SK-N-SH (cell line): Measurements from ENCODE around the gene DROSHA. TPM values are rescaled to one million over a fixed set of nuclear protein-coding genes. Genes with fewer than 3 reads are reported as not detected.

Source experiments
- CTCF ChIA-PET: fragments of 300-600, 350-600 bp; formaldehyde crosslinking; extraction: SDS; loops from one replicate; lab custom pipeline; 2021; lab: Yijun Ruan, JAX
- POLR2A ChIA-PET: fragments of 350-600 bp; sonication (Branson Sonifier 250); formaldehyde crosslinking; extraction: SDS; loops from one replicate; lab custom pipeline; 2020; ENCODE audit warnings: antibody characterized with exemption, inconsistent platforms; lab: Yijun Ruan, JAX
- DNase-seq: peaks from one replicate; pipeline ENCODE4 v3.0.0; 2012
- H2AFZ ChIP-seq: fragments of 200-600 bp; sonication (generic); 2 replicates; pipeline ENCODE4 v1.8.1; 2016; ENCODE audit warnings: antibody characterized with exemption, mild to moderate bottlenecking, low read depth
- H3F3A ChIP-seq: fragments of 200-600 bp; sonication (generic); replicated peaks from 2 replicates; pipeline ENCODE3; 2016; ENCODE audit warnings: antibody characterized with exemption, mild to moderate bottlenecking; ENCODE audit not compliant: insufficient read depth
- H3K27ac ChIP-seq, 2 experiments: fragments of 200-500 bp in 1 of 2; fragments of 200-600 bp in 1 of 2; sonication (Bioruptor generic) in 1 of 2; sonication (generic), shearing (Covaris generic) in 1 of 2; 2 replicates each; pipeline versions ENCODE4 v1.5.1 to v1.6.1; 2014 to 2016; ENCODE audit warnings: low read depth in 2 of 2, inconsistent platforms in 1 of 2, low read length in 1 of 2, mild to moderate bottlenecking in 1 of 2, mixed read lengths in 1 of 2
- H3K27me3 ChIP-seq: fragments of 200-600 bp; sonication (generic), shearing (Covaris generic); 2 replicates; pipeline ENCODE4 v1.6.1; 2016; ENCODE audit warnings: mixed run types; ENCODE audit not compliant: insufficient read depth
- H3K36me3 ChIP-seq, 2 experiments: fragments of 200-500 bp in 1 of 2; fragments of 200-600 bp in 1 of 2; sonication (Bioruptor generic) in 1 of 2; sonication (generic) in 1 of 2; replicated peaks in 1 of 2; 2 replicates each; pipeline versions ENCODE3 to v1.5.1; 2014 to 2016; ENCODE audit warnings: low read length in 1 of 2, mild to moderate bottlenecking in 1 of 2; ENCODE audit not compliant: insufficient read depth in 2 of 2, control insufficient read depth in 1 of 2
- H3K4me1 ChIP-seq, 2 experiments: fragments of 200-500 bp in 1 of 2; fragments of 200-600 bp in 1 of 2; sonication (Bioruptor generic) in 1 of 2; sonication (generic), shearing (Covaris generic) in 1 of 2; 2 replicates each; pipeline versions ENCODE4 v1.5.1 to v1.6.1; 2014 to 2016; ENCODE audit warnings: low read depth in 1 of 2, low read length in 1 of 2, mixed run types in 1 of 2; ENCODE audit not compliant: insufficient read depth in 2 of 2, control insufficient read depth in 1 of 2
- H3K4me2 ChIP-seq: fragments of 200-600 bp; sonication (generic), shearing (Covaris generic); 2 replicates; pipeline ENCODE4 v1.6.1; 2017; ENCODE audit warnings: mixed run types
- H3K4me3 ChIP-seq, 2 experiments: fragments of 200-500 bp in 1 of 2; fragments of 200-600 bp in 1 of 2; sonication (Bioruptor generic) in 1 of 2; sonication (generic), shearing (Covaris generic) in 1 of 2; 2 replicates each; pipeline versions ENCODE4 v1.5.1 to v1.8.1; 2014 to 2016; ENCODE audit warnings: low read depth in 2 of 2, inconsistent platforms in 1 of 2, low read length in 1 of 2, mild to moderate bottlenecking in 1 of 2, mixed read lengths in 1 of 2, moderate library complexity in 1 of 2
- H3K79me2 ChIP-seq: fragments of 200-600 bp; sonication (generic); 2 replicates; pipeline ENCODE4 v1.8.1; 2017; ENCODE audit warnings: mild to moderate bottlenecking; ENCODE audit not compliant: insufficient read depth
- H3K9ac ChIP-seq: fragments of 200-600 bp; sonication (generic); 2 replicates; pipeline ENCODE4 v1.6.1; 2017; ENCODE audit warnings: mixed run types
- H3K9me2 ChIP-seq: fragments of 200-600 bp; sonication (generic); 2 replicates; pipeline ENCODE4 v1.6.1; 2017; ENCODE audit warnings: mixed run types
- H3K9me3 ChIP-seq: fragments of 200-600 bp; sonication (generic); 2 replicates; pipeline ENCODE4 v1.6.1; 2017; ENCODE audit warnings: mixed run types, mild to moderate bottlenecking, moderate library complexity
- H4K20me1 ChIP-seq: fragments of 200-600 bp; sonication (generic); 2 replicates; pipeline ENCODE4 v1.6.1; 2017; ENCODE audit warnings: mild to moderate bottlenecking, mixed run types; ENCODE audit not compliant: insufficient read depth
- ELF1 ChIP-seq: IDR thresholded peaks from 2 replicates; pipeline ENCODE4 v1.4.0; 2012
- EP300 ChIP-seq, 2 experiments: IDR thresholded peaks; 2 replicates each; pipeline versions ENCODE4 v1.4.0 to v1.6.1; 2012; ENCODE audit warnings: borderline replicate concordance in 1 of 2, low read depth in 1 of 2, low read length in 1 of 2
- FOSL2 ChIP-seq: IDR thresholded peaks from 2 replicates; pipeline ENCODE4 v1.4.0; 2012; ENCODE audit warnings: low read depth, mild to moderate bottlenecking, moderate library complexity, borderline replicate concordance
- FOXM1 ChIP-seq: IDR thresholded peaks from 2 replicates; pipeline ENCODE4 v1.4.0; 2012; ENCODE audit warnings: low read depth, mild to moderate bottlenecking
- GABPA ChIP-seq: IDR thresholded peaks from 2 replicates; pipeline ENCODE4 v1.4.0; 2012; ENCODE audit warnings: low read depth, mild to moderate bottlenecking
- GATA2 ChIP-seq: sonication (generic); formaldehyde crosslinking; IDR thresholded peaks from 2 replicates; pipeline ENCODE4 v1.5.0; 2020; ENCODE audit warnings: mild to moderate bottlenecking, missing genetic modification reagents
- MEF2A ChIP-seq: IDR thresholded peaks from 2 replicates; pipeline ENCODE4 v1.4.0; 2012; ENCODE audit warnings: low read depth, borderline replicate concordance
- MXI1 ChIP-seq: IDR thresholded peaks from 2 replicates; pipeline ENCODE4 v1.6.1; 2012; ENCODE audit warnings: mild to moderate bottlenecking, low read depth, low read length, improper control_type of control experiment
- NRF1 ChIP-seq: IDR thresholded peaks from 2 replicates; pipeline ENCODE4 v1.6.1; 2012; ENCODE audit warnings: low read depth, mild to moderate bottlenecking, low read length
- RCOR1 ChIP-seq: fragments of 150-350 bp; IDR thresholded peaks from 2 replicates; pipeline ENCODE4 v1.6.1; 2017; ENCODE audit warnings: antibody characterized with exemption, low read length
- SIN3A ChIP-seq: IDR thresholded peaks from 2 replicates; pipeline ENCODE4 v1.6.1; 2012; ENCODE audit warnings: low read depth, mild to moderate bottlenecking, low read length, moderate library complexity, borderline replicate concordance
- SMC3 ChIP-seq: IDR thresholded peaks from 2 replicates; pipeline ENCODE4 v1.6.1; 2012; ENCODE audit warnings: low read depth, low read length, improper control_type of control experiment
- TAF1 ChIP-seq: IDR thresholded peaks from 2 replicates; pipeline ENCODE4 v1.6.1; 2012; ENCODE audit warnings: low read depth, mild to moderate bottlenecking, low read length, moderate library complexity, borderline replicate concordance
- WGBS: methylation state at CpG from one replicate; pipeline ENCODE4 v1.1.6; 2017; ENCODE audit warnings: low lambda C conversion rate; 5-methylcytosine and 5-hydroxymethylcytosine counted together
- polyA plus RNA-seq, 3 experiments: library from polyadenylated mRNA; depleted of rRNA; stranded (reverse); fragments of >200 nt; gene quantifications; 2 replicates each; pipeline ENCODE4 v1.2.3, GENCODE V29; 2012
- TF ChIP-seq, protein P1 (sequence below): fragments of 200-600 bp; sonication (generic); IDR thresholded peaks from 2 replicates; pipeline ENCODE4 v1.6.1; 2017; ENCODE audit warnings: antibody characterized with exemption, mild to moderate bottlenecking, moderate library complexity
- TF ChIP-seq, protein P2 (sequence below): fragments of 150-350 bp; IDR thresholded peaks from 2 replicates; pipeline ENCODE4 v1.6.1; 2017; ENCODE audit warnings: antibody characterized with exemption, low read length, low read depth, borderline replicate concordance
- TF ChIP-seq, protein P3 (sequence below): IDR thresholded peaks from 2 replicates; pipeline ENCODE4 v1.6.1; 2012; ENCODE audit warnings: mild to moderate bottlenecking, low read depth, low read length, moderate library complexity
- TF ChIP-seq, protein P4 (sequence below): IDR thresholded peaks from 2 replicates; pipeline ENCODE4 v1.4.0; 2012; ENCODE audit warnings: low read depth

Gene DROSHA
- polyA plus RNA-seq, 1 of the 3 experiments (the other 2 are of a cell fraction), result 49.3 TPM

DNA sequence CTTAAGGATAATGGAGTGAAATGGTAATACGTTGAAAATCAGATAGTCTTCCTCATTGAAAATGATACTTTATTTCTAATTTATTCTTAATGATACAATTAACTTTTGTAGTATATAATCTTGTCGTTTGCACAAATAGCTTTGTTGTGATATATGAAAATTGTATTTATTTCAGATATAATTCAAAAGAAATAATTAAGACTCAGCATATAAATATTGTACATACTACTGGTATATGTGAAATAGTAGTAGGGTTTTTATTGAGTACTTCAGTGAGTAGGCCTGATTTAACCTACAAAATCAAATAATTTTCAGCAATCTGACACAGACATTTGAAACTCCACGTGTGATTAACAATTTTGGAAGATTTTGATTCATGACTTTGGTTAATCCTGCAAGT, 5.0 kb upstream of the DROSHA start:
- Histone ChIP-seq H3F3A (peaks cover 9% of the 10 kb centered on the region), H3K9me2 (no peaks in the 10 kb centered on the region), H3K9ac (no peak overlapping the region), H3K9me3 (no peaks in the 10 kb centered on the region), H3K36me3 (peaks cover 62 to 76% of the 10 kb centered on the region in 2 experiments), H4K20me1 (no peaks in the 10 kb centered on the region), H3K4me2 (no peak overlapping the region), H3K27me3 (no peaks in the 10 kb centered on the region), H3K4me3 (no peak overlapping the region), H3K27ac (no peak overlapping the region), H3K79me2 (peaks cover 68% of the 10 kb centered on the region), H2AFZ (no peak overlapping the region), H3K4me1 (peaks cover 6% of the 10 kb centered on the region in 2 experiments; a peak in 3 of 4 replicates)
- no peak for DNase-seq
- POLR2A ChIA-PET, result no interaction called here
- TF ChIP-seq RCOR1 (no peak), MXI1 (no peak), GATA2 (no peak), EP300 (IDR thresholded peaks at IDR 0.05; ENCODE audit: borderline replicate concordance in 1 of 2, low read depth in 1 of 2, low read length in 1 of 2) (no peak), MEF2A (no peak), SIN3A (no peak), FOXM1 (no peak), NRF1 (no peak), GABPA (no peak)
- TF ChIP-seq, protein P1, sequence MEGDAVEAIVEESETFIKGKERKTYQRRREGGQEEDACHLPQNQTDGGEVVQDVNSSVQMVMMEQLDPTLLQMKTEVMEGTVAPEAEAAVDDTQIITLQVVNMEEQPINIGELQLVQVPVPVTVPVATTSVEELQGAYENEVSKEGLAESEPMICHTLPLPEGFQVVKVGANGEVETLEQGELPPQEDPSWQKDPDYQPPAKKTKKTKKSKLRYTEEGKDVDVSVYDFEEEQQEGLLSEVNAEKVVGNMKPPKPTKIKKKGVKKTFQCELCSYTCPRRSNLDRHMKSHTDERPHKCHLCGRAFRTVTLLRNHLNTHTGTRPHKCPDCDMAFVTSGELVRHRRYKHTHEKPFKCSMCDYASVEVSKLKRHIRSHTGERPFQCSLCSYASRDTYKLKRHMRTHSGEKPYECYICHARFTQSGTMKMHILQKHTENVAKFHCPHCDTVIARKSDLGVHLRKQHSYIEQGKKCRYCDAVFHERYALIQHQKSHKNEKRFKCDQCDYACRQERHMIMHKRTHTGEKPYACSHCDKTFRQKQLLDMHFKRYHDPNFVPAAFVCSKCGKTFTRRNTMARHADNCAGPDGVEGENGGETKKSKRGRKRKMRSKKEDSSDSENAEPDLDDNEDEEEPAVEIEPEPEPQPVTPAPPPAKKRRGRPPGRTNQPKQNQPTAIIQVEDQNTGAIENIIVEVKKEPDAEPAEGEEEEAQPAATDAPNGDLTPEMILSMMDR, result no peak
- TF ChIP-seq, protein P2, sequence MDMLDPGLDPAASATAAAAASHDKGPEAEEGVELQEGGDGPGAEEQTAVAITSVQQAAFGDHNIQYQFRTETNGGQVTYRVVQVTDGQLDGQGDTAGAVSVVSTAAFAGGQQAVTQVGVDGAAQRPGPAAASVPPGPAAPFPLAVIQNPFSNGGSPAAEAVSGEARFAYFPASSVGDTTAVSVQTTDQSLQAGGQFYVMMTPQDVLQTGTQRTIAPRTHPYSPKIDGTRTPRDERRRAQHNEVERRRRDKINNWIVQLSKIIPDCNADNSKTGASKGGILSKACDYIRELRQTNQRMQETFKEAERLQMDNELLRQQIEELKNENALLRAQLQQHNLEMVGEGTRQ, result no peak
- 77% methylated on average over 3 of the region's 3 CpGs for WGBS
- CTCF ChIA-PET, result interaction anchor here (0.9 kb wide), 1 partner anchor 113 kb away, joined by 3 read pairs; no protein-coding TSS in a partner anchor

DNA sequence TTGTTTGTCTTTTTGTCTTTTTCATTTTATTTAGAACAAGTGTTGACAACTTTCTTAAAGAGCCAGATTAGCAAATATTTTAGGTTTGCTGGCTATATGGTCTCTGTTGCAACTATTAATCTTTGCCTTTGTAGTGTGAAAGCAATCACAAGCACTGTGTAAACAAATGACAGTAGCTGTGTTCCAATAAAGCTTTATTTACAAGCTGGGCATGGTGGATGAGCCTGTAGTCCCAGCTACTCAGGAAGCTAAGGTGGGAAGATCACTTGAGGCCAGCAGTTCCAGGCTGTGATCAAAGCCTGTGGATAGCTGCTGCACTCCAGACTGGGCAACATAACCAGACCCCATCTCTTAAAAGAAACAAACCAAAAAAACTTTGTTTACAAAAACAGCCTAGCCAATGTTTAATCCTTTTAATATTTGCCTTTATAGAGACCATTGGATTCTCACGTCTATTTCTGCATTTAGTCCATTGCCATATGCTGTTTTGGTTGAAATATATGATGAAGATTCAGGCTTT, 2.7 kb upstream of the DROSHA start:
- peaks cover 6 to 15% of the 10 kb centered on the region in 2 experiments; a peak in 3 of 4 replicates for H3K4me1 ChIP-seq
- peaks cover 6% of the 10 kb centered on the region for H3F3A ChIP-seq
- no peak overlapping the region for H3K4me2 ChIP-seq
- H3K79me2 ChIP-seq, result peaks cover 79% of the 10 kb centered on the region
- H3K27ac ChIP-seq, result no peak overlapping the region
- H3K36me3 ChIP-seq, result peaks cover 50 to 55% of the 10 kb centered on the region in 2 experiments
- H3K9me3 ChIP-seq, result no peaks in the 10 kb centered on the region
- CTCF ChIA-PET, result interaction anchor here (0.8 kb wide), 1 partner anchor 29 kb away, joined by 3 read pairs; no protein-coding TSS in a partner anchor
- no peaks in the 10 kb centered on the region for H4K20me1 ChIP-seq
- H3K9me2 ChIP-seq, result no peaks in the 10 kb centered on the region
- no peak overlapping the region for H3K4me3 ChIP-seq
- H3K9ac ChIP-seq, result no peak overlapping the region
- 88% methylated on average over 1 of the region's 1 CpG for WGBS
- no peak overlapping the region for H2AFZ ChIP-seq
- no peak for DNase-seq
- POLR2A ChIA-PET, result no interaction called here
- no peaks in the 10 kb centered on the region for H3K27me3 ChIP-seq
- TF ChIP-seq RCOR1, result no peak
- TF ChIP-seq TAF1, result no peak
- no peak for TF ChIP-seq FOSL2
- TF ChIP-seq GATA2, result no peak
- TF ChIP-seq, protein P3, sequence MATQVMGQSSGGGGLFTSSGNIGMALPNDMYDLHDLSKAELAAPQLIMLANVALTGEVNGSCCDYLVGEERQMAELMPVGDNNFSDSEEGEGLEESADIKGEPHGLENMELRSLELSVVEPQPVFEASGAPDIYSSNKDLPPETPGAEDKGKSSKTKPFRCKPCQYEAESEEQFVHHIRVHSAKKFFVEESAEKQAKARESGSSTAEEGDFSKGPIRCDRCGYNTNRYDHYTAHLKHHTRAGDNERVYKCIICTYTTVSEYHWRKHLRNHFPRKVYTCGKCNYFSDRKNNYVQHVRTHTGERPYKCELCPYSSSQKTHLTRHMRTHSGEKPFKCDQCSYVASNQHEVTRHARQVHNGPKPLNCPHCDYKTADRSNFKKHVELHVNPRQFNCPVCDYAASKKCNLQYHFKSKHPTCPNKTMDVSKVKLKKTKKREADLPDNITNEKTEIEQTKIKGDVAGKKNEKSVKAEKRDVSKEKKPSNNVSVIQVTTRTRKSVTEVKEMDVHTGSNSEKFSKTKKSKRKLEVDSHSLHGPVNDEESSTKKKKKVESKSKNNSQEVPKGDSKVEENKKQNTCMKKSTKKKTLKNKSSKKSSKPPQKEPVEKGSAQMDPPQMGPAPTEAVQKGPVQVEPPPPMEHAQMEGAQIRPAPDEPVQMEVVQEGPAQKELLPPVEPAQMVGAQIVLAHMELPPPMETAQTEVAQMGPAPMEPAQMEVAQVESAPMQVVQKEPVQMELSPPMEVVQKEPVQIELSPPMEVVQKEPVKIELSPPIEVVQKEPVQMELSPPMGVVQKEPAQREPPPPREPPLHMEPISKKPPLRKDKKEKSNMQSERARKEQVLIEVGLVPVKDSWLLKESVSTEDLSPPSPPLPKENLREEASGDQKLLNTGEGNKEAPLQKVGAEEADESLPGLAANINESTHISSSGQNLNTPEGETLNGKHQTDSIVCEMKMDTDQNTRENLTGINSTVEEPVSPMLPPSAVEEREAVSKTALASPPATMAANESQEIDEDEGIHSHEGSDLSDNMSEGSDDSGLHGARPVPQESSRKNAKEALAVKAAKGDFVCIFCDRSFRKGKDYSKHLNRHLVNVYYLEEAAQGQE, result no peak
- TF ChIP-seq, protein P2, result no peak
- TF ChIP-seq SMC3, result no peak
- no peak for TF ChIP-seq ELF1
- TF ChIP-seq, protein P4, sequence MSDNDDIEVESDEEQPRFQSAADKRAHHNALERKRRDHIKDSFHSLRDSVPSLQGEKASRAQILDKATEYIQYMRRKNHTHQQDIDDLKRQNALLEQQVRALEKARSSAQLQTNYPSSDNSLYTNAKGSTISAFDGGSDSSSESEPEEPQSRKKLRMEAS, result no peak
